GM19239 (cell line): ENCODE results near the gene FLAD1.
A peak's percentile ranks its signal among the peaks of the same experiment; 100 is the strongest.

Source experiments
- DNase-seq: peaks from one replicate; pipeline ENCODE4 v3.0.0; 2011; ENCODE audit warnings: low spot score; ENCODE audit not compliant: insufficient read length
- FAIRE-seq: peaks from 2 replicates; lab custom pipeline; 2011; peaks lifted over from hg19 to GRCh38; lab: Jason Lieb, UNC

Gene FLAD1

DNA sequence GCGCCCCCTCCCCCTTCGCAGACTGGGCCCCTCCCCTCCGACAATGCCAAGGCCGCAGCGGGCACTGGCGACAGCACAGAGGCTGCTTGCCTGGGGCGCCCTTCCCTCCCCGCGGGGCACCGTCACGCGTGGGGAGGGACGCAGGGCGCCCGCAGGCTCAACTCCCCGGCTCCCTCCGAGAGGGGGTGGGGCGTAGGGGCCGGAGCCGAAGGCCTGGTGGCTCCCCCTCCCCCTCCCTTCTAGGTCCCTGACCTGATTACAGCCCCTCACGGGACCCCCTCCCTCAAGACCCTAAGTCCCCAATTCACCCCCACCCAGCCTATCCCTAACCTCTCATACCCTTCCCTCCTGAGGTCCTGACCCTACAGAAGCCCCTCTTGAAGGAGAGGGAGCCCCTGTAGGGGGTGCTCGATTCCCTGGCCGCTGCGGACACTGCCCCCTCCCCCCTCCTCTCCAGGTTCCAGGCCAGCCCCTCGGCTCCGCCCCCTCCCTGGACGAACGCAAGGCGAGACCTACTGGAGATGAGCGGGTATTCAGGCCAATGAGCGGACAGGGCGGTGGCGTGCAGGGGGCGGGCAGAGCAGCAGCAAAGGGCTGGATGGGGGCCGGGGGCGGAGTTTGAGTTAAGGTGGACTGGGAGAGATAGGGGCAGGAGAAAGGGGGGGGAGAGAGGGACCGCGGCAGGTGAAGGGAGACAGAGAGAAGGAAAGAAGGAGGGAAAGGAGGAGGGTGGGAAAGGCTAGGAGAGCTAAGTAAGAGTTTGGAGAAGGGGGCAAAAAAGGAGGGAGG is 18.7 kb downstream of the FLAD1 start:
- peak; percentile 90 for DNase-seq
- peak; percentile 97 for FAIRE-seq

DNA sequence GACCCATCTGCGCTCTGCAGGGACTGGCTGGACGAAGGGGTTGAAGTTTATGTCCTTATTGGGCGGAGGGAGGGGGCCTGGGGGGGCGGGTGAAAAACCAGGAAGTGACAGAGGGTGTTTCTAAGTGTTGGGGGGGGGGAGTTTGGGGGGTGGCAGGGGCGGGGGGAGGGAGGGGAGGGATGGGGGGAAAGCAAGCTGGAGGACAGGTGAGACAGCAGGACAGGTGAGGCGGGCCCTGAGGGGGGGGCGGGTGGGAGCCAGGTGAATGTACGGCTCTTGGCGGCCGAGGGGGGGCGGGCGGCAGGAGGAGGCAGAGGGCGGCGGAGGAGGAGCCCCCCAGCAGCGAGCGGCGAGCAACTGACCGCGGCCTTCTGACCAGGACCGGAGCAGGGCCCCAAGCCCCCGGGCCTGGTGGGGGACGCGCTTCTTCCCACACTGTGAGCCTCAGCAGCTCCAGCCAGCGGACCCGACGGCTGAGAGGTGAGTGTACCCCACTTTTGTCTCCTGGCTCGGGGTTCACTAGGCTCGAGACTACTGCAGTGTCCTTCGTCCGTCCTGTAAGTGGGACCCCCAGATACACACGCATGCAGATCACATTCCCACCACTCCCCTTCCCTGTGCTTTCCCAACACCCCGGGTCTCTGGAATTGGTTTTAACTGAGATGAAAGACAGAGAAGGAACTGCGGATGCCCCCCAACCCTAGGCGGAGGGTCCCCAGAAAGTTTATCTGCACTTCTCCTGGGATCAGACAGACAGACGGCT is 19.5 kb downstream of the FLAD1 start, which contains the start of gene ZBTB7B:
Gene ZBTB7B, plus strand, starts transcription at position 339 of the 763 bp plus-strand sequence. CDS start 11,859 bp downstream, outside the sequence.
- DNase-seq (no peak), FAIRE-seq (no peak)

GRCh38 chr1:155003227-155003765 is 20.2 kb downstream of the FLAD1 start:
- DNase-seq (no peak), FAIRE-seq (no peak)

DNA sequence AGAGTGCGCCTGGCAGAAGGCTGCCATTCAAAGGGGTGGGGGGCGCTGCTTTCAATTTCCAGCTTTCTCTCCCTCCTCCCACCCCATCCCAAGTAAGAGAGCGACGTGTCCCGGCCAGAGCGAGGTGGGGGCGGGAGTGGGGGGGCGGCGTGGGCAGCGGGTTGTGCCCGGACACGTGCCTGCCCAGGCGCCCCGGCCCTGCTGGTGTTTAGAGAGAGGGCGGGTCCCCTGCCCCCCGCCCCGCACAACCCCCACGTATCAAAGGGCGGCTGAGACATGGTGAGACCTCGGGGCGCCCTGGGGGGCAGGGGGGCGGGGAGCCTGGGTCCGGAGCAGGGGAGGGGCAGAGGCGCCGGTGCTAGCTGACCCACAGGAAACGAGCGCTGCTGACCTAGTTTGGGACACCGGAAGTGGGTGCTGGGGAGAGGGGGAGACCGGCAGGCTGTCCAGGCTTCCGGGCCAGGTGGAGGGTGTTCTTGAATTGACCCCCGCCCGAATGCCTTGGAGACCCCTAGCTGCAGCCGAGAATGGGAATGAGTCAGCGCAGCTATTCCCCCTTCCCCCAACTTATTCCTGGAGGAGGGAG is 20.7 kb downstream of the FLAD1 start:
- FAIRE-seq (peak; percentile 64), DNase-seq (no peak)

GRCh38 chr1:155004352-155005075 is 21.4 kb downstream of the FLAD1 start:
- FAIRE-seq (peak; percentile 61), DNase-seq (no peak)

GRCh38 chr1:155005076-155006011 is 22.2 kb downstream of the FLAD1 start:
- FAIRE-seq = no peak

GRCh38 chr1:155006601-155007101 is 23.5 kb downstream of the FLAD1 start:
- no peak for DNase-seq
- FAIRE-seq = peak; percentile 92

More at GRCh38 chr1:155005076-155006011, 22.2 kb downstream of the FLAD1 start:
- DNase-seq = no peak

DNA sequence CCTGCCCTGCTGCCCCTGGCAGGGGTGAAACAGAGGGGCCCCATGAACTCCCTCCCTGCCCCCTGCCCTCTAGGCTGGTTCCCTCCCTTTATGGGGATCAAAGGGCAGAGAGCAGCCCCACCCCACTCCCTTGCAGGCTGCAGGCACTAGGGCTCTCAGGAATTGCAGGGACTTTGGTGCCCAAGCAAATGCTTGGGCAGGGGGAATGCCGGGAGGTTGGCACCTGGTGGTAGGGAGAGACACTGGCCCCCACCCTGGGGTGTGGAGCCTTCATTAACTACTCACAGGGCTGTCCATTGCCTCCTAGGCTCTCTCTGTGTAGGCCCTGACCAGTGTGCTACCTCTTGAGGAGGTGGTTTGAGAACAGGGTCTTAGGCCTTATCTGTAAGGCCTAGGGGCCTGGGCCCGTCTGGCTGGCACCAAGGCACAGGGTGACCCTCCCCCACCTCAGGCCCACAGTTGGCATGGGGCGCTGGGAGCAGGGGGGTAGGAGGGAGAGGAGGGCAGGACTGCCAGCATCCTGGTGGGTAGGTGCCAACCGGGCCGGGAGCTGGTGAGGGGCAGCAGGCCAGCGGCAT is 24.2 kb downstream of the FLAD1 start:
- DNase-seq (no peak), FAIRE-seq (peak; percentile 33)

DNA sequence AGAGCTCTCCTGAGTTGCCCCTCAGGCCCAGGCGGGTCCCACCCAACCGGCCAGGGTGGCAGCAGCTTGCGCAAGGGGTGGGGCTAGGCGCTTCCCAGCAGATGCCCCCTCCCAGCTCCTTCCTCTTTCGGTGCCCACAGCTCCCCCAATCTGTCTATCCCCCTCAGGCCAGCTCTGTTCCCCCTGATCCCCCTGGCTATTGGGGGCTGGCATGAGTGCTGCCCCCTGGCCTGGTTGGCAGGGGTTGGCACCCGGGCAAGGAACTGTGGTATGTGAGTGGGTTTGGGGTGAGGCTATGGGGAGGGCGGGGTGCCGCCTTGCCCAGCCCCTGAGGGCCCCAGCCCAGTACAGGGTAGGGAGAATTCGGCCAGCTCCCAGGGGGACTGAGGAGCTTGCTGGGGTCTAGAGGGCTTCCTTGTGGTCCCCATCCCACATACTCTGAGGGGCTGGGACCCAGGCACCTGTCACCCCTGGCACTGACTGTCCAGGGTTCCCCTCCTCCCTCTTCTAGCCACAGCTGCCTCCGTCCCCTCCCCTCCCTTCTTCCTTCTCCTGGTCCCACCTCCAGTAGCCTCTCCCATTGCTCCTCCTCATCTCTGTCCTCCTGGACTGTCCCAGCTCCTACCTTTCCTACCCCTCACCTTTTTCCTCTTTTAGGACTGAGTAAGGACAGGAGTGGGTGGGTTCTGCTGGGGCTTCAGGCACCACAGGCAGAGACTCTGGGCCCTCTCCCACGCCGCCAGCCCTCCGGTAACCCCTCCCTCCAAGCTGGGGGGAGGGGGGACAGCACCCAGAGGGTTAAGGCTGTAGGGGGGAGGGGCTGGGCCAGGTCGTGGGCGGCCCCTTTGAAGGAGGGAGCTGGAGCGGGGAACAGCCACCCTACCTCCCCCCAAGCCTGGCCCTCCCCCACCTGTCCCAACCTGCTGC is 25.1 kb downstream of the FLAD1 start:
- no peak for DNase-seq
- FAIRE-seq = no peak

- DNase-seq (no peak), FAIRE-seq (no peak)
Measured at GRCh38 chr1:155009221-155009711, 26.1 kb downstream of the FLAD1 start.

DNA sequence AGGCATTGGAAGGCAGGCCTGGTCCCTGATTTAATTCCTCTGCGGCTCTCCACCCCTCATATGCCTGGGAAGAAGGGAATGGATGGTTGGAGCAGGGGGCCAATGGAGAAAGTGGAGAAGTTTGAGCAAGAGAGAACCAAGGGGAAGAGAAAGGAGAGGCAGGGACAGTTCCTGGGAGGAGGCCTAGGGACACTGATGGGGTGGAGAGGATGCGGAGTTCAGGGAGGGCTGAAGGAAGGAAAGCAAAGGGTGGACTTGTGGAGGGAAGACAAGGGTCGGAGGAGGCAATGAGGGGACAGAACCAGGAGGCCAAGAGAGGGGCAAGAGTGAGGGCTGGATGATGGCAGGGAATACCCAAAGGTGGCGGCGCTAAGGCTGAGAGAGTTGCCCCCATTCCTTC is 26.6 kb downstream of the FLAD1 start:
- DNase-seq = no peak
- FAIRE-seq = no peak

- no peak for FAIRE-seq
- no peak for DNase-seq
Measured at GRCh38 chr1:155010211-155010918, 27.2 kb downstream of the FLAD1 start.

DNA sequence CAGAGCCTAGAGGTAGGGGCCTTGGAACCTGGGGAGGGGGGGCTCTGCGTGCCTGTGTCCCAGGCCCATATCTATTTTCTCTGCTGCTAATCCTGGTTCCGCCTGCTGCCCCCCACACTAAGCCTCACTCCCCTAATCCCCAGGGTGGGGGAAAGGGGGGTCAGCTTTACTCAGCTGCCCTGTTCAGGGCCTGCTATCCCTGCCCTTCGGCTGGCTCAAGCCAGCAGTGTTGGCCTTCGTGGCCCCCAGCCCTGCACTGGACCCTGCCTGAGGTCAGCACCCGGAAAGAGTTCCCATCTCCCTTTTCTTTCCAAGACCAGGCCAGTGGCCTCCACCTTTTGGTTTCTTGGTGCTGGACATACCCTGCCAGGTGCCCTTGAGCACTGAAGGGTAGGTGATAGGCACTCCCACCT is 27.9 kb downstream of the FLAD1 start:
- FAIRE-seq (no peak), DNase-seq (no peak)

DNA sequence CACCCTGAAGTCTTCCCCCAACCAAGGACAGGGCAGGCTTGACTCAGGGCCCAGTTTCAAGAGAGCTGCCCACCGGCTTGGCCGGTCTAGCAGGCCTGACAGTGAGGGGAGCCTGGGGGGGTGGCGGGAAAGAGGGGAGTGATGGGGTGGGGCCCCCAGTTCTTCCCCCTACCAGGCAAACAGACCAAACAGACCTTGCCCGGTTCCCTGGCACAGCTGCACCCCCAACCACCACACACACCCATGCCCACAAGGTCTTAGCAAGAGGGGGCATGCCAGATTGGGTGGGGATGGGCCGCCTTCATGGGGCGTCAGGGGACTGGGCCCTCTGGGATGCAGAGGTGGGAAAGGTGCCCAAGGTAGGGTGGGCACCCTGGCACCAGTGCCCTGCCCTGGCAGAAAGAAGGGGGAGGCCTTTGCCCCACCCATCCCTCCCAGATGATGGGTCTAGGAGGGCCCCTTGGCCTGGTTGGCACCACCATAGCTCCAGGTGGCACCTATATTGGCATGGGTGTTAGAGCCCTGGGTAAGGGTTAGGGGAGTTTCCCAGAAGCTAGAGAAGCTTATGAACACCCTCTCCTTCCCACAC is 28.4 kb downstream of the FLAD1 start:
- DNase-seq (no peak), FAIRE-seq (no peak)

DNA sequence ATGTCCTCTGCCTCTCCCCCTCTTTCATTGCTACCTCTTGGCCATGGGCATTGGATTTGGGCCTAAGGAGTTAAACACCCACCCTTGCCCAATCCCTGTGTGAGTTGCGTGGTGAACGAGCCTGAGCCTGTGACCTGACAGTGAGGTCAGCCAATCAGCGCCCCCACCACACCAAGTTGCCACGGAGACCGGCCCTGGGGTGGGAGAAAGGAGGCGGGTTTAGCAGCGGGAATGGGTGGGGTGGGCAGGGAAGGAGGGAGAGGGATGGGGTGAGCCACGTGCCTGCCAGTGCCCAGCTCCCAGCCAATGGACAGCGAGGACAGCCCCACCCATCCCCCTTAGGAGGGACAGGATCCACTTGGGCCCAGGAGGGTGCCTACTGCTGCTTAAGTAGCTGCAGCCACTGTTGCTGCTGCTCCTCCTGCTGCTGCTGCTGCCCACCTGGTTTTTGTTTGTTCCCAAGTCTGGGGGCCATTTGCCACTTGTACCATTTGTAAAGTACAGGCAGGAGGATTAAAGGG is 28.9 kb downstream of the FLAD1 start:
- FAIRE-seq (no peak), DNase-seq (no peak)
